ENCODE data around the gene ASB9. TPM values are rescaled to one million over a fixed set of nuclear protein-coding genes. Genes with fewer than 3 reads are reported as not detected.

The ASB9 gene
- total RNA-seq, 1 donor from 2014 or later = not detected

- intact Hi-C loops (cut with micrococcal nuclease) = no loop called here
- Mint-ChIP-seq H3K4me3 (no peak overlapping the region), H3K27ac (no peak overlapping the region), H3K9me3 (no peaks in the 10 kb centered on the region), H3K36me3 (ENCODE audit: low read depth) (no peaks in the 10 kb centered on the region), H3K4me1 (no peaks in the 10 kb centered on the region), H3K27me3 (peaks cover 3% of the 10 kb centered on the region)
- ATAC-seq (ENCODE audit: low read depth) = no peak
- CTCF ChIA-PET = interaction anchor here (1.1 kb wide), 1 partner anchor 9 kb away, joined by 4 read pairs; no protein-coding TSS in a partner anchor
- POLR2A ChIA-PET = no interaction called here
- no peak for TF ChIP-seq CTCF (IDR thresholded peaks at IDR 0.05)
- no peak for DNase-seq
Measured at GRCh38 chrX:15233416-15234015, 36.4 kb downstream of the ASB9 start.

- no peak for DNase-seq
- Mint-ChIP-seq H3K27ac (no peak overlapping the region), H3K27me3 (no peaks in the 10 kb centered on the region), H3K4me3 (no peak overlapping the region), H3K36me3 (ENCODE audit: low read depth) (no peaks in the 10 kb centered on the region), H3K9me3 (no peaks in the 10 kb centered on the region), H3K4me1 (no peaks in the 10 kb centered on the region)
- intact Hi-C loops (cut with micrococcal nuclease) = no loop called here
- ATAC-seq (ENCODE audit: low read depth) = no peak
- ChIA-PET POLR2A (no interaction called here), CTCF (no interaction called here)
- TF ChIP-seq CTCF (IDR thresholded peaks at IDR 0.05) = no peak
Measured at GRCh38 chrX:15224747-15225146, 45.1 kb downstream of the ASB9 start.

- Mint-ChIP-seq H3K27ac (no peak overlapping the region), H3K27me3 (no peaks in the 10 kb centered on the region), H3K4me1 (no peaks in the 10 kb centered on the region), H3K9me3 (no peaks in the 10 kb centered on the region), H3K36me3 (ENCODE audit: low read depth) (no peaks in the 10 kb centered on the region), H3K4me3 (no peak overlapping the region)
- no peak for TF ChIP-seq CTCF (IDR thresholded peaks at IDR 0.05)
- DNase-seq (no peak), ATAC-seq (ENCODE audit: low read depth) (no peak)
- POLR2A ChIA-PET = no interaction called here
- intact Hi-C loops (cut with micrococcal nuclease) = no loop called here
- CTCF ChIA-PET = no interaction called here
Measured at GRCh38 chrX:15221321-15221720, 48.6 kb downstream of the ASB9 start.

- POLR2A ChIA-PET = no interaction called here
- Mint-ChIP-seq H3K27ac (no peak overlapping the region), H3K4me3 (no peak overlapping the region), H3K4me1 (no peaks in the 10 kb centered on the region), H3K9me3 (no peaks in the 10 kb centered on the region), H3K27me3 (peaks cover 5% of the 10 kb centered on the region), H3K36me3 (ENCODE audit: low read depth) (no peaks in the 10 kb centered on the region)
- TF ChIP-seq CTCF (IDR thresholded peaks at IDR 0.05) = no peak
- ATAC-seq (ENCODE audit: low read depth) = no peak
- CTCF ChIA-PET = no interaction called here
- intact Hi-C loops (cut with micrococcal nuclease) = no loop called here
- no peak for DNase-seq
Measured at GRCh38 chrX:15217161-15217560, 52.7 kb downstream of the ASB9 start.

GRCh38 chrX:15216280-15216679, 53.6 kb downstream of the ASB9 start:
- no peaks in the 10 kb centered on the region for H3K4me1 Mint-ChIP-seq
- TF ChIP-seq CTCF (IDR thresholded peaks at IDR 0.05) = no peak
- no peaks in the 10 kb centered on the region for H3K9me3 Mint-ChIP-seq
- no peaks in the 10 kb centered on the region for H3K36me3 Mint-ChIP-seq (ENCODE audit: low read depth)
- DNase-seq (no peak), ATAC-seq (ENCODE audit: low read depth) (no peak)
- ChIA-PET POLR2A (no interaction called here), CTCF (no interaction called here)
- no peak overlapping the region for H3K4me3 Mint-ChIP-seq
- peaks cover 5% of the 10 kb centered on the region for H3K27me3 Mint-ChIP-seq
- intact Hi-C loops (cut with micrococcal nuclease) = no loop called here
- no peak overlapping the region for H3K27ac Mint-ChIP-seq
